AG09309 (cell line): ENCODE measurements around the gene GTF2H4.
A peak's percentile ranks its signal among the peaks of the same experiment; 100 is the strongest.

Experiments used
- DNase-seq: peaks from one replicate; pipeline ENCODE4 v3.0.0-alpha.2; 2010; ENCODE audit warnings: low read depth
- H3K4me3 ChIP-seq: 2 replicates; pipeline ENCODE4 v1.5.1; 2011; ENCODE audit warnings: mild to moderate bottlenecking, low read depth, low read length, moderate library complexity; ENCODE audit not compliant: control insufficient read depth
- TF ChIP-seq, protein P1 (sequence below): IDR thresholded peaks from 2 replicates; pipeline ENCODE4 v1.5.1; 2011; ENCODE audit warnings: mild to moderate bottlenecking, low read depth, low read length, inconsistent platforms; ENCODE audit not compliant: insufficient read depth, control insufficient read depth; ENCODE audit errors: missing control alignments

GTF2H4 gene

GRCh38 chr6:30955367-30956042 is 47.5 kb downstream of the GTF2H4 start:
- no peak for DNase-seq
- TF ChIP-seq, protein P1, sequence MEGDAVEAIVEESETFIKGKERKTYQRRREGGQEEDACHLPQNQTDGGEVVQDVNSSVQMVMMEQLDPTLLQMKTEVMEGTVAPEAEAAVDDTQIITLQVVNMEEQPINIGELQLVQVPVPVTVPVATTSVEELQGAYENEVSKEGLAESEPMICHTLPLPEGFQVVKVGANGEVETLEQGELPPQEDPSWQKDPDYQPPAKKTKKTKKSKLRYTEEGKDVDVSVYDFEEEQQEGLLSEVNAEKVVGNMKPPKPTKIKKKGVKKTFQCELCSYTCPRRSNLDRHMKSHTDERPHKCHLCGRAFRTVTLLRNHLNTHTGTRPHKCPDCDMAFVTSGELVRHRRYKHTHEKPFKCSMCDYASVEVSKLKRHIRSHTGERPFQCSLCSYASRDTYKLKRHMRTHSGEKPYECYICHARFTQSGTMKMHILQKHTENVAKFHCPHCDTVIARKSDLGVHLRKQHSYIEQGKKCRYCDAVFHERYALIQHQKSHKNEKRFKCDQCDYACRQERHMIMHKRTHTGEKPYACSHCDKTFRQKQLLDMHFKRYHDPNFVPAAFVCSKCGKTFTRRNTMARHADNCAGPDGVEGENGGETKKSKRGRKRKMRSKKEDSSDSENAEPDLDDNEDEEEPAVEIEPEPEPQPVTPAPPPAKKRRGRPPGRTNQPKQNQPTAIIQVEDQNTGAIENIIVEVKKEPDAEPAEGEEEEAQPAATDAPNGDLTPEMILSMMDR = no peak
- peak overlapping the region; percentile 28 for H3K4me3 ChIP-seq

- no peak for DNase-seq
- no peak overlapping the region for H3K4me3 ChIP-seq
- TF ChIP-seq, protein P1 = no peak
Measured at GRCh38 chr6:30957716-30958115, 49.7 kb downstream of the GTF2H4 start.

DNA sequence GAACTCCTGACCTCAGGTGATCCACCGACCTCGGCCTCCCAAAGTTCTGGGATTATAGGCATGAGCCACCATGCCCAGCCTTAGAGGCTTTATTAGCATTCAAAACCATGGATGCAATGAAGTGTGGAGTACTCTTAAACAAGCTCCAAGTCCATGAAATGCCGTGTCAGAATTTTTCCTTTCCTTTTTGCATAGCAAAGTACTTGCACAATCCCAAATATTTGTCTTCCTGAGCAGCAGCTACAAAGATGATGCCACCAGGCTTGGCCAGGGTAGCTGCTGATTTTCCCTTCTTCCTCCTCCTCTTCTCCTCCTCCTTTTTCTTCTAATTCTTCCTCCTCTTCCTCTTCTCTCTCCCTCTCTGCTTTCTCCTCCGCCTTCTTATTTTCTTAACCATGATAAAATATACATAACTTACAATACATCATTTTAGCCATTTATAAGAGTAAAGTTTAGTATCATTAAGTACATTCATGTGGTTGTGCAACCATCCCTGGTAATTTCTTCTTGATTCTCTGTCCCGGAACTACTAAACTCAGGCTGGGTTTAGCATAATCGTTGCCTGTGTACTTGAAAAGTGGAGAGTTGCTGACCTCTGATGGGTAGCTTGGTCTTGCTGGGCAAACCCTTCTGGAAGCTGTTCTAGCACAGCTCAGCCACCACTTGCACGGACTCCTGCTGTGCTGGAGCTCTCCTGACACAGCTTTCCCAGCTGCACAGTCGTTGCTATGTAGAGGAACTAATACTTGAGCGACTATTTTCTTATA is 53.1 kb downstream of the GTF2H4 start:
- TF ChIP-seq, protein P1 = no peak
- no peak for DNase-seq
- no peak overlapping the region for H3K4me3 ChIP-seq

- TF ChIP-seq, protein P1 = no peak
- DNase-seq = no peak
- H3K4me3 ChIP-seq = no peak overlapping the region
Measured at GRCh38 chr6:30962716-30963115, 54.7 kb downstream of the GTF2H4 start.

DNA sequence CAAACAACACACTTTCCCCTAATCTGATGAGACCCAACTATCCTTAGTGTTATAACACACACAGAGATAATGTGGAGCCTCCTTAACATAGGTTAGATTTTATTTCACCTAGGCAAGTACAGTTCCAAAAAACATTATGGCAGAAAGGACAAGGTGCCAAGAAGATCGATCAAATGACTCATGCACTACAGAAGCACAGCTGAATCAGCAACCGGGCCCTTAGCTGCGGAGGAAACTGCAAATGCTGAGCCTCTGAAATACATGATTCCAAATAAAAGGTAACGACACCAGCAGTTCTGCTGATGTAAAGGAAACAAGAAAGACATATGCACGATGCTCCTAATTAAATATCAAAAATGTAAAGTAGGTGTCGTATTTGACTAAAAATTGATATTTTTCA is 55.6 kb downstream of the GTF2H4 start:
- H3K4me3 ChIP-seq = no peak overlapping the region
- TF ChIP-seq, protein P1 = no peak
- no peak for DNase-seq
